HG03135 (cell line): ENCODE data around the gene ZNF318.
"Not testable (repeated sequence)": the region's sequence is repeated elsewhere in the genome, so short reads cannot be mapped to it uniquely, and the experiment has no call there.

ENCODE experiments used
- ATAC-seq: cut with Tn5 transposase; IDR thresholded peaks from one replicate; pipeline ENCODE4 v1.9.1; 2021; ENCODE audit warnings: mild to moderate bottlenecking, moderate library complexity; ENCODE audit not compliant: unreplicated experiment

ZNF318 gene

DNA sequence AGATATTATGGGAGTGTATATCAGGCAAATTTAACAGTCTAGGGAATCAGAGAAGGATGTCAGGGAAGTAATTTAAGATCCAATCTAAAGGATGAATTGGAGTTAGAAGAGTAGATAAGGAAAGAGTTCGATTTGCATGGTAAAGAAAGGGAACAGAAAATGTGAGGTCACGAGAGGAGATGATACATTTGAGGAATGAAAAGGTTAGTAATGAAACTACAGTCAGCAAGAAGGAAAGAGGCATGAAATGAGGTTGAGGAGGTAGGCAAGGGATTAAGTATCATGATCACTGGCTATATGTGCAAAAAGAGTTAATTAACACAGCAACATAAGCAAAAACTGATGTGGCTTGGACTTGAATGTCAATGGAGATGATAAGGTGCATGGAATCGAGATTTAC, 22.4 kb downstream of the ZNF318 start:
- ATAC-seq = no peak

DNA sequence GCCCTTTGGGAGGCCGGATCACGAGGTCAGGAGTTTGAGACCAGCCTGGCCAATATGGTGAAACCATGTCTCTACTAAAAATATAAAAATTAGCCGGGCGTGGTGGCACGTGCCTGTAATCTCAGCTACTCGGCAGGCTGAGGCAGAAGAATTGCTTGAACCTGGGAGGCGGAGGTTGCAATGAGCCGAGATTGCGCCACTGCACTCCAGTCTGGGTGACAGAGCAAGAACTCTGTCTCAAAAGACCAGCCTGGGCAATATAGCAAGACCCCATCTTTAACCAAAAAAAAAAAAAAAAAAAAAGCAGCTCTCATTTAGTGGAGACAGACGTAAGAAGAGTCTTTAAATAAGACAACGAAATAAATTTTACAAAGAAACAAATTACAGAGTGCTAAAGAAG, 23.2 kb downstream of the ZNF318 start:
- not testable (repeated sequence) for ATAC-seq

DNA sequence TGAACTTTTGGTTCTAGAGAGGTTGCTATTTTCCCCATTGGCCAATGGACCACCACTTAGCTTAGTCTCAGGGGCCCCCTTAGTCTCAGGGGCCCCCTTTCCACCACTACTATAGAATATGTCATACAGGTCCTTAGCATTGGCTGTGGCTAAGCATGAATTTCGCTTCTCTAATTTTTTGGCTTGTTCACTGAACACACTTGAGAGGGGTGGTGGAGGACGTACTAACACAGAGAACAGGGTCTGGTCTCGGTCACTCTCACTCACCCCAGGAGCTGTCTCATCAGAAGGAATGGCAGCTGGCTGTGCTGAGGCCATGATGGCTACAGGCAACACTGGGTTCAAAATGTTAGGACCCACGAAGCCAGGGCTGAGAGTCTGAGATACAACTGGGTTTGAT, 30.3 kb downstream of the ZNF318 start:
- peak; percentile 73 for ATAC-seq

DNA sequence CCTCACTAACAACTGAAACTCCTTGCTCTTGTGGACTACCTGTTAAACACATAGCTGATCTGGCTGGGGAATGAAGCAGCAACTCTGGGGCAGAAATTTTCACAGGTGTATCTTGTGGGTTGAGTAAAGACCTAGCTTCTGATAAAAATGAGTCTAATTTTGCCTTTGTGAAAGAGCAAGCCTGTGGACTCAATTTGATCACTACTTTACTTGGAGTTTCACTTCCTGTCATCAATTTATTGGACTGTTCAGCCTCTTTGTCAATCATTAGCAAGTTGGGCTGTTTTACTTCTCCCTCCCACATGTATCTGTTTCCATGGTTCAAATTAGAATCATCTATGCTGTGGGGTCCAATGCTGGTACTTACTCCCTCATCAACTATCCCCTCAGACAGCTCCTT, 31.2 kb downstream of the ZNF318 start:
- peak; percentile 55 for ATAC-seq

DNA sequence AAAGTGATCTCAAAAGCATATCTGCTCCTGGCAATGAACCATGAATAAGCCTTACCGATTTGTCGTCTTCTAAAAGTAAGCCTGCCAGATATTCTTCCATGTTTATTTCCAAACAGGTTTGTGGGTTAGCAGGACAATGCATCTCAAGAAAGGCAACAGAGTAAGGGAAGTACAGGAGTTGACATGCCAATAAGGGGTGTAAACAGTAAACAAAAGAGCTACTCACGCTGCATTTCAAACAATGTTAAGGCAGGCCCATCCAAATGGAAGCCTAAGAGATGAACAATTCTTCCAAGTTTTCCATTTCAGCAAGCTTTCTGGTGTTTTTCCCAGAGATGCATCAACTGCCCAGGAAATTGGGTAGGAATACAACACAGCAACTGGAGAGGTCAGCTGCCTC, 33.1 kb downstream of the ZNF318 start:
- no peak for ATAC-seq

DNA sequence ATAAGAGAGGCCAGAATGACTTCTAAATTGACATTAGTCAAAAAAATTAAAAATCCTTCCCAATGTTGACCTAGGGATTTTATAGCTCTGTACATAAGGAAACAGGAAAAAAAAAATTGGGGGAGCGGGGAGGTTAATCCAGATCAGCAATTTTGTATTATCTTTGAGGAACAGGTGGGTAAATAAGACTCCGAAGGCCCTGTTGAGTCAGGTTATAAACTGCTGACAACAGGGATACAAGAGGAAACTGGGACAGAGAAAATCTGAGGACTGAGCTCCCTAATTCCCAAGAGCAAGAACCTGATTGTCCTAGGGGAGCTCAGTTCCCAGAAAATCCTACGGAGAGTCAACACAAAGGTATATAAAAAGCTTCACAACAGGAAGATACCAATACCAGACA, 34.0 kb downstream of the ZNF318 start:
- ATAC-seq = no peak

DNA sequence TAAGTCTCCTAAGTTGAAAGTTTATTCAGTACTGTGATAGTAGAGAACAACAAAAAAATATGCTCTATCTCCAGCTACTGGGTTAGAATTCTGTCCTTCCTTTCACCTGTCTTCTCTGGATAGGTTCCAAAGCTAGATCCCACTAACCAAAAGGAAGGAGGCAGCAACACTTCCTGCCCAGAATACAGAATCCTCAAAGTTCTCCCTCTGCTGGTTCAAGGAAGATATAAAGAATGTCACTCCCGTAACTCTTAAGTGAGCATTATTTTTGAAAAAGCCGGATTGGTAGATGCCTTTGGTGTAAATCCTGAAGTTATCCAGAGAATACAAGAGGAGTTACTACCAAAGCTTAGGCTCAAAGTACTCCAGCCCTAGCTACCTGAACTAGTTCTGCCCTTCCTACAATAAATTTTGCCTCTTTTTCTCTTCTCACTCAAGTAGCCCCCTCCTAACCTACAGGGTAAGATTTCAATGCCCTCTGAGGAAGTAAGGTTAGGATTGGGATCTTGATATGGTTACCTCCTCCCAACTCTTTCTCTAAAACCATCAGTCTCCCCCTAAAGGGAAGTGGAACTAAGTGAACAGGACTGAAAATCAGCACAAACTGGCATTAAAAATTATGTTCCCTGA, 34.9 kb downstream of the ZNF318 start:
- ATAC-seq = no peak

DNA sequence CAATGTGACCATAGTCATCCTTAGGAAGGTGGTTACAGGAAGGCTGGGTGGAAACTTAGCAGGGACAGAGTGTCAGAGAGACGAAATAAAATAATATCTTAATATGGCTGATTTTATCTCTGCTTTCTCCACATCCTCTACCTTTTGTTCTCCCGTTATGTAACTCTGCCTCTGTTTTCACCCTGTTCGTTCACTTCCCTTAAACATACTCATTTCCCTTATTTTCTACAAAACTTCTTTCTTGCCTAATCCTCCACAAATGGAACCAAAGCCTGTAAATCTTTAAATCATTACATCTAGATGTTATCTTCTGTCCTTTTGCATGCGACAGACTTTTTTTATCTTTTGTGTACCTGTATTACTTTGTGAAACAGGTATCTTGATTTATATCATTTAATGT, 37.6 kb downstream of the ZNF318 start:
- no peak for ATAC-seq

DNA sequence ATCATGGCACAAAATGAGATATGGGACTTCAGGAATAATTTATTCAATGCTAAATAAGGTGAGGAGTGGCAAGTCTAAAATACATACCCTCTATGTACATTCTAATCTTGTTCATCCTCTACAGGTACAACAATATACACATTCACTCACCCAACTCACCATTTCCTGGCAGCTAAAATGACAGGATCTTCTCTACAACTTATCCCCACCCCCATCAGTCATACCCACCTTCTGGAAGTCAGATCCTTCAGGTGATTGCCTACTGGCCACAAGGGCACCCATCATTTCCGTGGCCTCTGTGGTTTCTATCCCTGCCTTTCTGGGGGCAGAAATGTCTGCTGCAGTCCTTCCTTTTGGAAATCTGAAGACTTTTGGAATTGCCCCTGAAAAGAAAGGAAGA, 38.0 kb downstream of the ZNF318 start:
- no peak for ATAC-seq

DNA sequence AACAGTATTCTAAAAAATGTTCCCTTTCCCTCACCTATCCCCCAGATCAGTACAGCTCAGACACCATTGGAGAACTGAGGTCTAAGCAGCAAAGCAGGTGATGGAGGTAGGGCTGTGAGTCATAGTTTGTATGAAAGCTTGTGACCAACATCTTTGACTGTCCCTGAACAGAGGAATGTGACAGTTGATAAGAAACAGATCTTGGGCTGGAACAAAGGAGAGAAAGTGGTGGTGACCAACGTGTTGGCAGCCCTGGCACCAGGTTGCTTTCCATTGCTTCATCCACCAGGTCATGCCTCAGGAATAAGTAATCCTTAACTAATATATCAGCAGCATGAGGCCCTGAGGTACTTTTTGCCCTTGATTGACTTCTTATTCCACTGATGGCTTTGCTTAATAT, 40.9 kb downstream of the ZNF318 start:
- no peak for ATAC-seq

DNA sequence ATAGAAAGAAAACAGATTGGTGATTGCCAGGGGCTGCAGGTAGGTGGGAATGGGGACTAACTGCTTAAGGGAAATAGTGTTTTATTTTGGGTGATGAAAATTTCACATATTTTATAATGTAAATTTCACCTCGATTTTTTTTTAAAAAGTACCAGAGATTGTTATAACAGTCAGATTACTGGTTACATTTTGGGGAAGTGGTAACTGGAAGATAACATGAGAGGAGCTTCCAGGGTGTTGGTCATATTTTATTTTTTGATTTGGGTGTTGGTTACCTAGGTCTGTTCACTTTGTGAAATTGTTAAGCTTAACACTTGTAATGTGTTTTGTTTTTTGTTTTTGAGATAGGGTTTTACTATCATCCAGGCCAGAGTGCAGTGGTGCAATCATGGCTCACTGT, 43.6 kb downstream of the ZNF318 start:
- no peak for ATAC-seq

DNA sequence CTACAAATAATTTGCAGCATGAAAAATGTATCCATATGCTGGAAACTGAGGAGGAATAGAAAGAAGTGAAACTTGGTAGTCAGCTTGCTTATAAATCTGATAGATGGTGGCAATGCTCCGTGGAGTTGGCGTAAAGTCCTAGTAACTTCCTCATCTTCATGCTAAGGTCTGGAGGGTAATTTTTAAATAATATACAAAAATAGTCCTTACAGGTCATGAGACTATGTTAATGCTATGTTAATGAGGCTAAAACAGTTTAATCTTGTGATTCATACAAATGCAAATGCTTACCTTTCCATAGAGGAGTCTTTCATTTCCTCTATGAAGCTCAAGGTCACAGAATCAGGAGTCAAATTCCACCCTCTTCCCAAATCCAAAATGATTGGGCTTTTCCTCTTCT, 51.4 kb downstream of the ZNF318 start:
- ATAC-seq = no peak

DNA sequence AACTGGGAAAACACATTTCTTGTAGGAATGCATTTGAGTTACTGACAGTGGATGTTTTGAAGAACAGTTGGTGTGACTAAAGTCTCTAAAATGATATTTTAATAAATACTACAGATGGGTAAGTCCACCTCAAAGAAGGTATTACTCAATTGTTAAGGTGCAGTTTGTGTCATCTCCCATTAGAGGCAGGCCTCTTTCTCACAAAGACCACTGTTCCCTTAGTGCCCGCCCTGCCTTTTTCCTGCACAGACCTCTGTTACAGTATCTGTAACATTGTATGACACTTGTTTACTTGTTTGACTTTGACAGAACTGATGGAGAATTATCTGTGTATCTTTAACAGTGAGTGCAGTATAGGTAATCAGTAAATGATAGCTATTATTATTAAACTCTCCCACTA, 55.6 kb downstream of the ZNF318 start:
- ATAC-seq = no peak

DNA sequence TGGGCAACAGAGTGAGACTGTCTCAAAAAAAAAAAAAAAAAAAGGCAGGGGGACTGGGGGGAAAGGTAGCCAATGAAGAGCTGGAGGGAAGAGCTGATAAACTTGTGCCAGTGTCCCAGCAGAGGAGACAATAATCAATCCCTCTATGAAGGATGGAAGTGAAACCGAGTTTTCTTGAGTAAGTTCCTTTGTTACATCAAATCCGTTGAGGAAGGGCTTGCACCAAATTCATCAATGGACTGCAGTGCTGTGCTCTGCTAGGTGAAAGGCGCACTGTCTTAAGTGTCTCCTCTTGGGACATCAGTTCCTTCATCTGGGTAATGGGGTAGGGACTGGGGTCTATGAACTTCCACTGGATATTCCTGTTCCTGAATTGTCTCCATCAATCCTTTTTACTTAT, 57.8 kb downstream of the ZNF318 start:
- no peak for ATAC-seq

DNA sequence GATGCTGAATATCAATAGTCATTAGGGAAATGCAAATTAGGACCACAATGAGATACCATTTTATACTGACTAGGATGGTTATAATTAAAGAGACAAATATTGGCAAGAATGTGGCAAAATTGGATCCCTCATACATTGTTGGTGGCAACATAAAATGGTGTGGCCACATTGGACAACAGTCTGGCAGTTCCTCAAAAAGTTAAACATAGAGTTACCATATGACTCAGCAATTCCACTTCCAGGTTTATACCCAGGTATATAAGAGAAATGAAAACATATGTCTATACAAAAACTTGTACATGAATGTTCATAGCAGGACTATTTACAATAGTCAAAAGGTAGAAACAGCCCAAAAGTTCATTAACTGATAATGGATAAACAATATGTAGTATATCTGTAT, 58.8 kb downstream of the ZNF318 start:
- no peak for ATAC-seq

DNA sequence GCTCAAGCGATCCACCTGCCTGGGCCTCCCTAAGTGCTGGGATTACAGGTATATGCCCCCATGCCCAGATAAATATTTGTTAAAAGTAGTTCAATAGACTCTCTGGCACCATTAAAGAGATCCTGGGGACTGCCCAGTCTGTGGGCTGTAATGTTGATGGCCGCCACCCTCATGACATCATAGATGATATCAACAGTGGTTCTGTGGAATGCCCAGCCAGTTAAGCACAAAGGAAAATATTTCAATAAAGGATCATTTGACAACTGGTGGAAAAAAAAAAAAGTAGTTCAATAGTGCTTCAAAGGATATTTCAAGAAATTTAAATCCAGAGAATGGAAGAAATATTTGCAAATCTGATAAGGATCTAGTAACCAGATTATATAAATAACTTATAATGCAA, 59.3 kb downstream of the ZNF318 start:
- ATAC-seq = no peak

DNA sequence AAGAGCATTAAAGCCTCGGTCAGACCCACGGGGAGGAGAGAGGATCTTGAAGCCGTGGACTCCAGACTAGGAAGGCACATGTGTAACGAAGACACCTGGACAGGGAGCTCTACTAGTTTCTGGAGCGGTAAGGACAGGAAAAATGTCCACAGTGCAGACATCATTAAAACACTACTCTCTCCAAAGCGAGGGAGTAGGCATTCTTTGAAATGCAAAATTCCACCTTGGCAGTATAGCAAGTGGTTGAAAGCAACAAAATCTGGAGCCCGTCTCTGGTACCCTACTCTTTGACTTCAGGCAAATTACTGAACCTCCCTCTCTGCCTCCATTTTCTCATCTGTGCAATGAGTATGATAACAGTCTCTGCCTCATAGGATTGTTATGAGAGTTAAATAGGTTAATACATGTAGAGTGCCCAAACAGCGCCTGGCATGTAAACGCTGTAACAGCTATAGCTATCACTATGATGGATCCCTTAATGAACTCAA, 60.4 kb downstream of the ZNF318 start:
- no peak for ATAC-seq

DNA sequence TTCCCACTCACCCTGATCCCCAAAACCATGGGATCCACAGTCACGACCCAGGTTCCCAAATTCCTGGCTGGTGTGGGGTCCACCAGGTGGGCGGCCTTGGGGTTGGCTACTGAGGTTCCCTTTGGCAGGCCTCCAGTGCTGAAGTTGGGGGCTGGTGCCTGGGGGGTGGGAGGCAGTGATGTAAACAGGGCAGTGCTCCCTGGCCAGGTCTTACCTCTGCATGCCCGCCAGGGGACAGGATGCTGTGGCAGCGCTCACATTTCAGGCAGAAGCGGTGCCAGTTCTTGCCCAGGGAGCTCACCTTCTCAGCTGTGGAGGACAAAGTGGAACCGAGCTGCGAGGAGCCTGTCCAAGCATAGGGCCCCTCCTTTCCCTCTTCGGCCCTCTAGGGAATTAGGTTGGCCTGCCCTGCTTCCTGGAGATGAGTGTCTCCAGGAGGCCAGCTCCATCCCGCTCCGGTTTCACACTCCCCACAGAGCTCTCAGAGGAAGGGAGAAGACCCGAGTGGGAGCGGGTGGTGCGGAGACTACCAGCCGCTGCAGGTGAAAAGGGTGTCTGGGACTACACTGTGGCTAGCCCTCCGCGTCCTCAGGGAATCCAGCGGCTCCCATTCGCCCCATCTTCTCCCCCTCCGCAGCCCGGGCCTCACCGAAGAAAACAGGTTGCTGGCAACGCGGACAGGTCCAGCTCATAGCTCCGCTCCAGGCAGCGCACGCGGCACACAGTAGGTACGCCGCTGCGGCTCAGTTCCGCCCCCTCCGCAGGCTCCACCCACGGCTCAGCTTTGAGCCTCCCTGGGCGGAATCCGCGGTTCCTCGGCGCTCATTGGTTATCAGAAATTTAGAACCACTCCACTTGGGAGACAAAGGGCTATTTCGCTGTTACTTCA, 61.1 kb downstream of the ZNF318 start, which contains the start of gene CRIP3:
CRIP3 (minus strand) TSS at position 726 of the 889 bp plus-strand sequence; CDS start at position 692, 34 bp downstream.
- ATAC-seq = no peak

DNA sequence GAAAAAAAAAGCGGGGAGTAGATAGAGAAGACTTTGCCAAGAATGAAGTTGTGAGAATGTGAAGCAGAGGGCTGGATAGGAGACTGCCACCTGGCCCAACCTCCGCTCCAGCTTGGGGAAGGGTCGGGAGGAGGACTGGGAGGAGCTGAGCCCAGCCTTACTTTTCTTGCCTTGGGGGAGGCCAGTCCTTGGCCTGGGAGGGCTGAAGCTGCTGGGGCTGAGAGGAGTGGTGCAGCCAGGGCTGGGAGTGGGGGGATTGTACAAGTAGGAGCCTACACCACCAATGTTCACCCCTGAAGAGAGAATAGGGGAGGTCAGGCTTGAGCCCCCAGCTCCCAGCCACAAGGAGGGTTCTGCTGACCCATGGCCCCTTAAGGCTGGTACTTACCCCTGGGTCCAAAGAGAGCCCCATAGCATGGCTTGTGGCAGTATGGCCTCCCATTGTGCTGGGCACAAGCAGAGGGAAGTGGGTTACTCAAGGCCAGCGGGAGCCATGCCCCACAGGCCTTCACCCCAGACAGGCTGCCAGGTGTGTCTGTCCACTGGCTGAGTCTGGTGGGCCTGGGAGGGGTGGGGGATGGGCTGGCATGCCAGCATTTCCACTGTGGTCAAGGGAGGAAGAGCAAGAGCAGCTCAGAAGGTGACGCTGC, 61.9 kb downstream of the ZNF318 start:
- no peak for ATAC-seq

DNA sequence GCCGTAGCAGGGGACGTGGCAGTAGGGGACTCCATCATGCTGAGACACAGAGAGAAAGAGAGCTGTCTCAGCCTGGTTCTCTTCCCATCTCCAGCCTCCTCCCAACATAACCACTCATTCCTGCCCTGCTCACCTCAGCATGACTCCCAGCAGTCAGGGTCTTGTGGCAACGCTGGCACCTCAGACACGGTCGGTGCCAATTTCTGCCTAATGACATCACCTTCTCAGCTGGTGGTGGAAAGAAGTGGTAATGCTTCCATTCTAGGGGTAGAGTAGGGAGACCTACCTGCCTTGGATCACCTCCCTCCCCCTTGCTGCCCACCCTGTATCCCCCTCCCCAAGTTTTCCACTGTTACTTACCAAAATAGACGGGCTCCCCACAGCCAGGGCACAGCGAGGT, 63.4 kb downstream of the ZNF318 start:
- ATAC-seq = no peak

DNA sequence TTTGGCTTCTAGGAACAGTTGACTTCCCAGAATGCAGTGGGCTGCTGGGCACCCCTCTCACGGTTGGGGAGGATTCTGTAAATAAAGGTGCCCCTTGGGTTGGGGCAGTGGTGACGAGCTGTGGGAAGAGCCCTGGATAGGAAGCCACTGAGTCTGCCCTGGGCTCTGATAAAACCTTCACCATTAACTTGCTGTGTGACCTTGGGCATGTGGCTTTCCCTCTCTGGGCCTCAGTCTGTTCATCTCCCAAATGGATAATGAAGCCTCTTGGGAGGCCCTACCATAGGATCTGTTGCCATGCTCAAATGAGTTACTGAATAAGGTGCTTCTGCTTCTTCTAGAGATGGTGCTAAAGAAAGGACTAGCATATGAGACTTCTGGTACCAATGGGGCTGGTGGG, 64.6 kb downstream of the ZNF318 start:
- no peak for ATAC-seq

DNA sequence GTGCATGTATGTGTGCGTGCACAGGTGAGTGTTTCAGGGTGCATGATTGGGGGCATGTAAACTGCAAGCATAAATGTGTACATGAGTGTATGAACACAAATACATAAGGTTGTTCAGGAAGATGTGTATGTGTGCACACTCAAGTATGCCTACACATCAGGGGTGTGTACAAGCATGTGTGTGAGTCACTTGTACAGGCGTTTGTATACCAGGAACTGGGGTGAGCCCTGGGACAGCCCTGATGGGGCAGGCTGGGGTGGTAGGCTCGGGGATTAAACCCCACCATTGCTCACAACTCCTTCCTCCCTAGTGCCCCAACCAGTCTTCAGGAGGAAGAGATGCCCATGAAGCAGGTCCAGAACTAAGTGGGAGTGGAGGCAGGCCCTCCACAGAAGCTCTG, 65.1 kb downstream of the ZNF318 start:
- no peak for ATAC-seq
